ENCODE measurements around the gene CD300LD.
"Not testable (repeated sequence)": the region's sequence is repeated elsewhere in the genome, so short reads cannot be mapped to it uniquely, and the experiment has no call there.

Gene CD300LD

GRCh38 chr17:74605361-74605760 lies 13.3 kb upstream of the CD300LD start:
- DNase-seq = no peak

- no peak for DNase-seq
Measured at GRCh38 chr17:74604761-74605160, 12.7 kb upstream of the CD300LD start.

- DNase-seq = no peak
Measured at GRCh38 chr17:74604200-74604599, 12.1 kb upstream of the CD300LD start.

DNA sequence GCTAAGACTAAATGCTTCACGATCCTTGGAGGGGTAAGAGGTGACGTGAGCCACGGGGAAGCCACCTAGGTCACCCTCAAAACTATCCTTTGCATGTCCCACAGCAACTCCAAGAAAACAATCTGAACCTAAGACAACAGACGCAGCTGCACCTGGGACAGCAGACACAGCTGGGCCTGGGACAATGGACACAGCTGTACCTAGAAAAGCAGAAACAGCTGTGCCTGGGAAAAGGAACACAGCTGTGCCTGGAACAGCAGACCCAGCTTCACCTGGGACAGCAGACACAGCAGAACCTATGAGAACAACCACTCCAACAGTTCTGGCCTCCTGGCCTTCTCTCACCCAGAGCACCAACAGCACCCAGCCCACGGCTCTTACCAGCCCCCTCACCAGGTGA lies 11.7 kb upstream of the CD300LD start:
- DNase-seq = no peak

GRCh38 chr17:74603037-74603635 lies 11.1 kb upstream of the CD300LD start:
- no peak for DNase-seq

- DNase-seq = peak; percentile 19
Measured at GRCh38 chr17:74601944-74602572, 10.0 kb upstream of the CD300LD start.

DNA sequence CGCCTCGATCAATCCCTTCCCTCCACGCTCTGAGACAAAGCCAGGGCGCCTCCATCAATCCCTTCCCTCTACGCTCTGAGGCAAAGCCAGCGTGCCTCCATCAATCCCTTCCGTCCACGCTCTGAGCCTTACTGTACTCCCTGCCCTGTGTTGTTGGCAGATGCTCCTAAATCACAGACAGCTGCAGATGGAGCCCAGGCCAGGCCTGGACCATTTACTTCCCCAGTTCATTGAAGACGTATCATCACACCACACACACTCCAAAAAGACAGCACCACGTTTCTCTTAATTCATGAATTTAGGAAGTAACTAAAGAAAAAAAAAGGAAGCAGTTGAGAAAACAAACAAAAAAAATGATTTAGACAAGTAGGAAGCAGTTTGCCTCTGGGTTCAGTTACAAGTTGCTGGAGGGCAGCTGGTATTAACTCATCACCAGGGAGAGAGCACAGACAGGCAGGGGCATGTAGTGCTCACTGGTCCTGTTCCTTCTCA lies 7.4 kb upstream of the CD300LD start:
- no peak for DNase-seq

- DNase-seq = no peak
Measured at GRCh38 chr17:74599023-74599399, 6.9 kb upstream of the CD300LD start.

- DNase-seq = no peak
Measured at GRCh38 chr17:74598346-74599022, 6.4 kb upstream of the CD300LD start.

DNA sequence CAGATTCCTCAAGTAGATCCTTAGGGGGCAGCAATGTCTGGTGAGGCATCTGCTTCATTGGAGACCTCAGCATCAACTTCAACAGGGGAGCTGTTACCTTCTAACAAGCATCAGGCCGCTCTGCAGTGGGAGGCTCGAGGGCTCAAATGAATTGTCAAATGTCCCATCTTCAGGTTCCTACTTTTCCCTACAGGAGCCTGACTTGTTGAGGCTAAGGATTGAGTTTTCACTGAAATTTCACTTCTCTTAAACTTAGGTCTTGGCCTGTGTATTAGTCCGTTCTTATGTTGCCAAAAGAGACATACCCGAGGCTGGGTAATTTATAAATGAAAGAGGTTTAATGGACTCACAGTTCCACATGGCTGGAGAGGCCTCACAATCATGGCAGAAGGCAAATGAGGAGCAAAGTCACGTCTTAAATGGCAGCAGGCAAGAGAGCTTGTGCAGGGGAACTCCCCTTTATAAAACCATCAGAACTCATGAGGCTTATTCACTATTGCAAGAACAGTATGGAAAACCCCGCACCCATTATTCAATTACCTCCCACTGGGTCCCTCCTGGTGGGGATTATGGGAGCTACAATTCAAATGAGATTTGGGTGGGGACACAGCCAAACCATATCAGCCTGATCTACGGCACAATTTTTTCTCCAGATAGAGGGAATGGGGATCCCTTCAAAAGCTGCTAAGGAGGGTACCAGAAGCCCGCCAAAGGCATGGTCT lies 5.1 kb upstream of the CD300LD start:
- no peak for DNase-seq

DNA sequence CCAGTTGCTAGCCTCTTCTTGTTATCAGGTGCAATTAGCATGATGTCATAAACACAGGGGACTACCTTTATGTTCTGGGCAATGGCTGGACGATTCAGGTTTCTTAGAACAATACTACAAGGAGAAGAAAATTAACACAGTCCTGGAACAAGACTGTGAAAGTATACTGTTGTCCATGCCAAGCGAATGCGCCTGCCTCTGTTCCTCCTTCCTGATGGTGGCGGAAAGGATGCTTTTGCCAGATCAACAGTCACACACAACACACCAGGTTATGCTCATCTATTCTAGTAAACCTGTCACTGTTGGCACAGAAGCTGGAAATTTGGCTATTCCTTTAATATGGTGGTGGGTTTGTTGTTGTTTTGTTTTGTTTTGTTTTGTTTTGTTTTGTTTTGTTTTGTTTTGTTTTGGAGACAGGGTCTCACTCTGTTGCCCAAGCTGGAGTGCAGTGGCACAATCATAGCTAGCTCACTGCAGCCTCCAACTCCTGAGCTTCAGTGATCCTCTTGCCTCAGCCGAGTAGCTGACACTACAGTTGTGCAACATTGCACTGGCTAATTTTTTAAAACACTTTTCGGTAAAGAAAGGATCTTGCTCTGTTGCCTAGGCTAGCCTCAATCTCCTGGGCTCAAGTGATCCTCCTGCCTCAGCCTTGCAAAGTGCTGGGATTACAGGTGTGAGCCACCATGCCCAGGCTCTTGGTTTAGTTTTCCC lies 3.1 kb upstream of the CD300LD start:
- DNase-seq = no peak

GRCh38 chr17:74591503-74591902 lies 580 bp downstream of the CD300LD start:
- no peak for DNase-seq

DNA sequence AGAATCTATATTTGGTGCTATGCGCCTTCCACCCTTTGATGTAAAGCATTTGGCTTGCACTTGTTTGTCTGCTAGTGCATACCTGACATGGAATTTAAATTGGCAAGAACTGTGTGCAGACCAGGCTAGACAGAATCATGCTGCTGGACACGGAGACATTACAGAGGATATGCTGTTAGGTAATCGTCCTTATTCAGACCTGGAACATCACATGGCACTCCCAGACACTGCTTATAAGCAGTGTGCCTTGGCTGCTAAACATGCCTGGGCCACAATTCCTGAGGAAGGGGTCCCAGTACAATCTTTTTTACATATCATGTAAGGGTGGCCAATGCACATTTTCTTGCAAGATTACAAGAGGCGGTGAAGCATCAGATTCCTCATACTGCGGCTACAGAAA lies 6.4 kb downstream of the CD300LD start:
- DNase-seq = no peak

DNA sequence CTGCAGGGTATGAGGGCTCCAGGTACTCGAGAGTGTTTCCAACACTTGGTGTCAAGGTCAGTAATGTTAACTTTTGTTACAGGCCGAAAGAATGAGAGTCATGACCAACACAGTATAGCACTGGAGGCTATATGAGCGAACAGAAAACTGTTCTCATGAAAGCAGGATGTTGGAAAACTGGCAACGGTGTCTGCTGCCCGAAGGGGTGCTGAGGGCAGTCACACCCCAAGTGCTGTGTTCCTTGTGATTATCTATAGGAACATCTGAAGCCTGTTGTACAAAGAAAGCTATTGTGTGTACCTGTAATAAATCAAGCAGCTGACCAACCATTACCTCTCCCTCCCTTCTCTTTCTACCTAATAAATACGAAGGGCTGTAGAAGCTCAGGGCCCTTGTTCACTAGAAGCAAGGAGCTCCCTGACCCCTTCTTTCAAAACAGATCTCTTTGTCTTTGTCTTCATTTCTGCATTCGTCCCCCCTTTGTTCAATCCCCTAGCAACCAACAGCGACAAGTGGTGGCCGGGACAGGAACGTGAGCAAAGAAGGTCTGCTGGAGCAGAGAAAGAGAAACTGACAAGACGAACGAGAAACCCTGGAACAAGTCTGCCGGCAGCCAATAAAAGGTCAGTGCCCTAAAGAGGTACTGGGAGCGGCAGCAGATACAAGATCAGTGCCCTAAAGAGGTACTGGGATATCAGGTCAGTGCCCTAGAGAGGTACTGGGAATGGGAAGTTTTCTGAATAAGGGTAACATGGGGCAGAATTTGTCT lies 7.6 kb downstream of the CD300LD start:
- no peak for DNase-seq

GRCh38 chr17:74582633-74583032 lies 9.4 kb downstream of the CD300LD start:
- DNase-seq = no peak

- DNase-seq = no peak
Measured at GRCh38 chr17:74579900-74580299, 12.2 kb downstream of the CD300LD start.

GRCh38 chr17:74578979-74579378 lies 13.1 kb downstream of the CD300LD start:
- no peak for DNase-seq

GRCh38 chr17:74574489-74575142 lies 17.5 kb downstream of the CD300LD start:
- no peak for DNase-seq

GRCh38 chr17:74573635-74574034 lies 18.4 kb downstream of the CD300LD start:
- DNase-seq = not testable (repeated sequence)

DNA sequence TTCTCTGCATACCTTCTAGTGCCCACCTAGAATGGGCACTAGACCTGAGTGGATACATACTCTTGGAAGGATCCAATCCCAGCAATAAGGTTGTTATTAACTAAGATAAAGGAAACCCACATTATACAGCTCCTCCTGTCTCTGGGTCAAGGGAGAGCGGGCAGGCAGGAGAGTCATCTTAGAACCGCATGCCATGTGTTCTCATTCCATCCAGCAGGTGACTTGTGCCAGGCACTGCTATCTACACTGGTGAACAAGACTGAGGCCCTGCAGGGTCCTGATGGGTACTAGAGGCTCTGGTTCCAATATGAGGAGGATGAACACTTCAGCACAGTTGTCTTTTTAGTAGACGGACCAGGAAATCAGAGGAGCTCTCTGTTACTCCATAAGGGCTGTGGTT lies 18.9 kb downstream of the CD300LD start:
- no peak for DNase-seq

GRCh38 chr17:74571621-74572270 lies 20.3 kb downstream of the CD300LD start:
- DNase-seq = no peak

Measured in activated naive CD4-positive, alpha-beta T cell treated with Interleukin-2 at 50 U/mL for 16 hours (primary cell).